GM12892 (cell line): ENCODE results near the gene GPR157.

Experiments used
- POLR2A ChIP-seq: IDR thresholded peaks from 2 replicates; pipeline ENCODE4 v1.6.1; 2011; ENCODE audit warnings: low read depth, low read length, control low read depth
- POLR2AphosphoS5 ChIP-seq: IDR thresholded peaks from 2 replicates; pipeline ENCODE4 v1.6.1; 2011; ENCODE audit warnings: low read depth, low read length, control low read depth
- TAF1 ChIP-seq: IDR thresholded peaks from 2 replicates; pipeline ENCODE4 v1.6.1; 2011; ENCODE audit warnings: low read depth, mild to moderate bottlenecking, control low read depth, low read length, borderline replicate concordance

DNA sequence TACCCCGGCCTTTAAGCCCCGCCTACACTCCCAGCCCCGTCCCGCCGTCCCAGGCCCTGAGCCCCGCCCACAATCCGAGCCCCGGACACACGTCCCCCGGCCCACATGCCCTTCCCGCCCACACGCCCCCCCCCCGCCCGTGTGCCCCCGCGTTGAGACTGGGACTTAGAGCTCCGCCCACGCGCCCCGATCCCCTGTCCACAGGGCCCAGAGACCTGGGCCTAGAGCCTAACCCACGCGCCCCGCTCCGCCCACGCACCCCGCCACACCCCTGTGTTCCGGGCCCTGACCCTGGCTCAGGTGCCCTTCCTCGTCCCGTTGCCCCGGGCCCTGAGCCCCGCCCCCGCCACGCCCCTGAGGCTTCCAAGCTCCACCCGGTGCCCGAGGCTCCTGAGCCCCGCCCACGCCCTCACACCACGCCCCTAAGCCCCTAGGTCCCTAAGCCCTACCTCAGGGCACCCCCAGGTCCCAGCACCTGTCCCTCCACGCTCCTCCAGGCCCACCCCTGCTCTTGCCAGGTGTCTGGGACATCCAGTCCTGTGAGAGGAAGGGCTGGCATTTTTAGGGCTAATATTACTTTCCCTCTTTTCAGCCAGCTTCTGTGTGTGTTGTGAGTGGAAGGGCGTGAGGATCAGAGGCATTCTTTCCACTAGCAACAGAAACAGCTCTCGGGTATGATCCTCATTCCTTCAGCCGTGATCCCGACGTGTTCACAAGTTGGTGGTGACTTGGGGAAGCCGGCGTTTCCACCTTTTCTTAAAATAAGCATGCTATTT lies 552 bp upstream of the GPR157 start:
- TF ChIP-seq TAF1 (no peak), POLR2AphosphoS5 (no peak), POLR2A (no peak)
